Mucosa of rectum (tissue), 2 donors: ENCODE measurements around the gene MLLT6.
A peak's percentile ranks its signal among the peaks of the same experiment; 100 is the strongest.

Experiments
- H3K27ac ChIP-seq, 2 donors: one replicate each; pipeline ENCODE4 v1.7.0; 2013; ENCODE audit warnings: inconsistent platforms in 2 of 2, low read depth in 2 of 2, low read length in 2 of 2
- H3K27me3 ChIP-seq, 2 donors: one replicate each; pipeline ENCODE4 v1.7.0; 2013; ENCODE audit warnings: low read length in 2 of 2; ENCODE audit not compliant: control insufficient read depth in 2 of 2, insufficient read depth in 2 of 2
- H3K36me3 ChIP-seq, 2 donors: one replicate each; pipeline ENCODE4 v1.7.0; 2013; ENCODE audit warnings: low read length in 2 of 2; ENCODE audit not compliant: control insufficient read depth in 2 of 2, insufficient read depth in 2 of 2
- H3K4me1 ChIP-seq, 2 donors: one replicate each; pipeline ENCODE4 v1.7.0; 2013; ENCODE audit warnings: low read length in 2 of 2, mild to moderate bottlenecking in 1 of 2; ENCODE audit not compliant: control insufficient read depth in 2 of 2, insufficient read depth in 2 of 2
- H3K4me3 ChIP-seq, 2 donors: one replicate each; pipeline ENCODE4 v1.7.0; 2013; ENCODE audit warnings: low read length in 2 of 2
- H3K9ac ChIP-seq, 2 donors: one replicate each; pipeline ENCODE4 v1.7.0; 2013; ENCODE audit warnings: low read length in 2 of 2, low read depth in 1 of 2, mild to moderate bottlenecking in 1 of 2
- H3K9me3 ChIP-seq, 2 donors: one replicate each; pipeline ENCODE4 v1.7.0; 2013; ENCODE audit warnings: low read length in 2 of 2; ENCODE audit not compliant: control insufficient read depth in 2 of 2
- donor health status: healthy.
- donor health status: Normal muscosa, but diverticular disease.

Gene MLLT6

GRCh38 chr17:38728290-38728831, 23.3 kb downstream of the MLLT6 start:
- H3K9ac ChIP-seq = no peak overlapping the region
- peak overlapping the region in 1 of 2 donors; percentile 34 for H3K27ac ChIP-seq
- H3K4me3 ChIP-seq = no peak overlapping the region
- H3K36me3 ChIP-seq = peaks cover 0 to 11% of the 10 kb centered on the region in 2 donors
- H3K4me1 ChIP-seq = peaks cover 54 to 60% of the 10 kb centered on the region in 2 donors
- no peaks in the 10 kb centered on the region for H3K27me3 ChIP-seq
- H3K9me3 ChIP-seq = no peaks in the 10 kb centered on the region

- H3K36me3 ChIP-seq = peaks cover 8 to 13% of the 10 kb centered on the region in 2 donors
- peak overlapping the region; percentile 74 to 76 for H3K4me3 ChIP-seq
- peak overlapping the region; percentile 58 to 86 for H3K9ac ChIP-seq
- H3K27me3 ChIP-seq = no peaks in the 10 kb centered on the region
- H3K27ac ChIP-seq = peak overlapping the region; percentile 76 to 81
- peaks cover 59 to 65% of the 10 kb centered on the region in 2 donors for H3K4me1 ChIP-seq
- H3K9me3 ChIP-seq = no peaks in the 10 kb centered on the region
Measured at GRCh38 chr17:38729368-38729885, 24.4 kb downstream of the MLLT6 start.

GRCh38 chr17:38729886-38730525, 24.9 kb downstream of the MLLT6 start, which contains the start of gene CISD3:
CISD3 (plus strand) TSS chr17:38730341; CDS start chr17:38730359, 18 bp downstream.
- no peaks in the 10 kb centered on the region for H3K9me3 ChIP-seq
- peaks cover 55 to 64% of the 10 kb centered on the region in 2 donors for H3K4me1 ChIP-seq
- peak within 1 kb of the TSS; percentile 89 to 98 for H3K4me3 ChIP-seq
- no peaks in the 10 kb centered on the region for H3K27me3 ChIP-seq
- peaks cover 8 to 11% of the 10 kb centered on the region in 2 donors for H3K36me3 ChIP-seq
- peak within 1 kb of the TSS; percentile 98 to 99 for H3K9ac ChIP-seq
- H3K27ac ChIP-seq = peak within 1 kb of the TSS; percentile 93 to 99

- Histone ChIP-seq H3K9me3 (no peaks in the 10 kb centered on the region), H3K36me3 (peaks cover 9% of the 10 kb centered on the region in 2 donors), H3K4me3 (peak overlapping the region; percentile 89 to 98), H3K4me1 (peaks cover 53 to 69% of the 10 kb centered on the region in 2 donors), H3K9ac (peak overlapping the region; percentile 98 to 99), H3K27me3 (no peaks in the 10 kb centered on the region), H3K27ac (peak overlapping the region; percentile 93 to 99)
Measured at GRCh38 chr17:38730526-38731379, 25.7 kb downstream of the MLLT6 start.

GRCh38 chr17:38731526-38732294, 26.6 kb downstream of the MLLT6 start:
- H3K9me3 ChIP-seq = no peaks in the 10 kb centered on the region
- H3K4me3 ChIP-seq = peak overlapping the region; percentile 89 to 98
- H3K9ac ChIP-seq = peak overlapping the region; percentile 98 to 99
- H3K4me1 ChIP-seq = peaks cover 51 to 65% of the 10 kb centered on the region in 2 donors
- H3K27me3 ChIP-seq = no peaks in the 10 kb centered on the region
- H3K27ac ChIP-seq = peak overlapping the region; percentile 93 to 99
- peaks cover 9 to 11% of the 10 kb centered on the region in 2 donors for H3K36me3 ChIP-seq

- Histone ChIP-seq H3K4me3 (peak overlapping the region; percentile 89 to 98), H3K9ac (peak overlapping the region in 1 of 2 donors; percentile 98), H3K4me1 (peaks cover 50 to 62% of the 10 kb centered on the region in 2 donors), H3K36me3 (peaks cover 8 to 11% of the 10 kb centered on the region in 2 donors), H3K9me3 (no peaks in the 10 kb centered on the region), H3K27ac (peak overlapping the region; percentile 93 to 99), H3K27me3 (no peaks in the 10 kb centered on the region)
Measured at GRCh38 chr17:38732376-38733281, 27.6 kb downstream of the MLLT6 start.

- Histone ChIP-seq H3K4me3 (no peak overlapping the region), H3K9me3 (no peaks in the 10 kb centered on the region), H3K27ac (peak overlapping the region; percentile 93 to 99), H3K27me3 (no peaks in the 10 kb centered on the region), H3K36me3 (peaks cover 10 to 15% of the 10 kb centered on the region in 2 donors), H3K9ac (peak overlapping the region in 1 of 2 donors; percentile 23), H3K4me1 (peaks cover 49 to 61% of the 10 kb centered on the region in 2 donors)
Measured at GRCh38 chr17:38733282-38733981, 28.4 kb downstream of the MLLT6 start.

GRCh38 chr17:38733982-38734973, 29.2 kb downstream of the MLLT6 start:
- Histone ChIP-seq H3K9ac (no peak overlapping the region), H3K27ac (no peak overlapping the region), H3K4me1 (peaks cover 44 to 60% of the 10 kb centered on the region in 2 donors)

More at GRCh38 chr17:38733982-38734973, 29.2 kb downstream of the MLLT6 start:
- Histone ChIP-seq H3K27me3 (no peaks in the 10 kb centered on the region), H3K4me3 (no peak overlapping the region), H3K9me3 (no peaks in the 10 kb centered on the region), H3K36me3 (peaks cover 10 to 15% of the 10 kb centered on the region in 2 donors)
